ENCODE data around the gene EGLN3.

The EGLN3 gene

GRCh38 chr14:33914676-33915516 is 36.0 kb downstream of the EGLN3 start:
- peaks cover 7% of the 10 kb centered on the region; the same call in 1 of the 2 replicates for H3K4me1 ChIP-seq
- no peaks in the 10 kb centered on the region for H3K36me3 ChIP-seq
- H3K27ac ChIP-seq = no peak overlapping the region
- no peaks in the 10 kb centered on the region for H3K9me3 ChIP-seq
- H3K4me2 ChIP-seq = no peak overlapping the region
- no peak overlapping the region for H3K4me3 ChIP-seq
- H3K9ac ChIP-seq = no peak overlapping the region
- H4K20me1 ChIP-seq = no peaks in the 10 kb centered on the region
- H3K27me3 ChIP-seq = no peaks in the 10 kb centered on the region
- TF ChIP-seq Cebpa-rat (IDR thresholded peaks at IDR 0.05) = no peak

- no peaks in the 10 kb centered on the region for H3K27me3 ChIP-seq
- H4K20me1 ChIP-seq = no peaks in the 10 kb centered on the region
- TF ChIP-seq Cebpa-rat (IDR thresholded peaks at IDR 0.05) = no peak
- H3K36me3 ChIP-seq = no peaks in the 10 kb centered on the region
- H3K4me3 ChIP-seq = no peak overlapping the region
- no peak overlapping the region for H3K4me2 ChIP-seq
- H3K4me1 ChIP-seq = peaks cover 5% of the 10 kb centered on the region; the same call in 1 of the 2 replicates
- H3K9ac ChIP-seq = no peak overlapping the region
- H3K27ac ChIP-seq = no peak overlapping the region
- H3K9me3 ChIP-seq = no peaks in the 10 kb centered on the region
Measured at GRCh38 chr14:33911046-33911445, 39.8 kb downstream of the EGLN3 start.

- Histone ChIP-seq H3K4me2 (no peak overlapping the region), H3K9me3 (no peaks in the 10 kb centered on the region), H3K4me3 (no peak overlapping the region), H3K9ac (no peak overlapping the region), H3K4me1 (no peaks in the 10 kb centered on the region), H3K27ac (no peak overlapping the region), H4K20me1 (no peaks in the 10 kb centered on the region), H3K36me3 (no peaks in the 10 kb centered on the region), H3K27me3 (no peaks in the 10 kb centered on the region)
- no peak for TF ChIP-seq Cebpa-rat (IDR thresholded peaks at IDR 0.05)
Measured at GRCh38 chr14:33910435-33910834, 40.4 kb downstream of the EGLN3 start.

GRCh38 chr14:33909380-33910084 is 41.3 kb downstream of the EGLN3 start:
- Histone ChIP-seq H3K27ac (no peak overlapping the region), H3K4me3 (no peak overlapping the region)

GRCh38 chr14:33908540-33909223 is 42.2 kb downstream of the EGLN3 start:
- Histone ChIP-seq H3K36me3 (no peaks in the 10 kb centered on the region), H3K4me1 (no peaks in the 10 kb centered on the region), H3K9ac (no peak overlapping the region), H3K9me3 (no peaks in the 10 kb centered on the region), H3K27me3 (no peaks in the 10 kb centered on the region), H3K4me2 (no peak overlapping the region), H3K4me3 (no peak overlapping the region), H4K20me1 (no peaks in the 10 kb centered on the region), H3K27ac (no peak overlapping the region)
- no peak for TF ChIP-seq Cebpa-rat (IDR thresholded peaks at IDR 0.05)

More at GRCh38 chr14:33909380-33910084, 41.3 kb downstream of the EGLN3 start:
- Histone ChIP-seq H4K20me1 (no peaks in the 10 kb centered on the region), H3K9me3 (no peaks in the 10 kb centered on the region), H3K27me3 (no peaks in the 10 kb centered on the region), H3K4me1 (no peaks in the 10 kb centered on the region), H3K9ac (no peak overlapping the region), H3K36me3 (no peaks in the 10 kb centered on the region), H3K4me2 (no peak overlapping the region)
- TF ChIP-seq Cebpa-rat (IDR thresholded peaks at IDR 0.05) = no peak

GRCh38 chr14:33906968-33907367 is 43.9 kb downstream of the EGLN3 start:
- Histone ChIP-seq H3K36me3 (no peaks in the 10 kb centered on the region), H3K4me3 (no peak overlapping the region), H3K9me3 (peaks cover 2% of the 10 kb centered on the region; the same call in 1 of the 2 replicates), H3K9ac (no peak overlapping the region), H3K4me2 (no peak overlapping the region), H4K20me1 (no peaks in the 10 kb centered on the region), H3K27me3 (no peaks in the 10 kb centered on the region), H3K4me1 (no peaks in the 10 kb centered on the region), H3K27ac (no peak overlapping the region)
- TF ChIP-seq Cebpa-rat (IDR thresholded peaks at IDR 0.05) = no peak

GRCh38 chr14:33904609-33905008 is 46.3 kb downstream of the EGLN3 start:
- Histone ChIP-seq H3K4me2 (no peak overlapping the region), H3K9ac (no peak overlapping the region), H3K36me3 (no peaks in the 10 kb centered on the region), H3K27me3 (no peaks in the 10 kb centered on the region), H3K27ac (no peak overlapping the region), H3K9me3 (peaks cover 9% of the 10 kb centered on the region), H3K4me1 (no peaks in the 10 kb centered on the region), H4K20me1 (no peaks in the 10 kb centered on the region), H3K4me3 (no peak overlapping the region)
- TF ChIP-seq Cebpa-rat (IDR thresholded peaks at IDR 0.05) = no peak

GRCh38 chr14:33903369-33903768 is 47.5 kb downstream of the EGLN3 start:
- Histone ChIP-seq H4K20me1 (no peaks in the 10 kb centered on the region), H3K36me3 (no peaks in the 10 kb centered on the region), H3K27ac (no peak overlapping the region), H3K4me3 (no peak overlapping the region), H3K4me2 (no peak overlapping the region), H3K9ac (no peak overlapping the region), H3K9me3 (peaks cover 9% of the 10 kb centered on the region), H3K4me1 (no peaks in the 10 kb centered on the region), H3K27me3 (no peaks in the 10 kb centered on the region)
- no peak for TF ChIP-seq Cebpa-rat (IDR thresholded peaks at IDR 0.05)

GRCh38 chr14:33902363-33902762 is 48.5 kb downstream of the EGLN3 start:
- no peak for TF ChIP-seq Cebpa-rat (IDR thresholded peaks at IDR 0.05)
- Histone ChIP-seq H3K4me3 (no peak overlapping the region), H3K27me3 (no peaks in the 10 kb centered on the region), H3K4me2 (no peak overlapping the region), H3K9ac (no peak overlapping the region), H3K27ac (no peak overlapping the region), H3K36me3 (no peaks in the 10 kb centered on the region), H3K9me3 (peaks cover 9% of the 10 kb centered on the region), H3K4me1 (no peaks in the 10 kb centered on the region), H4K20me1 (no peaks in the 10 kb centered on the region)

Data from BLaER1 (cell line).